Hindlimb muscle (tissue), 1 donor: Measurements from ENCODE around the gene GPRASP3. TPM values are rescaled to one million over a fixed set of nuclear protein-coding genes. Genes with fewer than 3 reads are reported as not detected.
"Not testable (repeated sequence)": the region's sequence is repeated elsewhere in the genome, so short reads cannot be mapped to it uniquely, and the experiment has no call there.

Experiments used
- DNase-seq: peaks from one replicate; pipeline ENCODE4 v3.0.0-alpha.2; 2013
- polyA plus RNA-seq: library from polyadenylated mRNA; unstranded; fragments of 120-200 nt; gene quantifications from one replicate; pipeline ENCODE4 v1.2.1, GENCODE V29; 2013; ENCODE audit not compliant: insufficient read length

Gene GPRASP3, protein sequence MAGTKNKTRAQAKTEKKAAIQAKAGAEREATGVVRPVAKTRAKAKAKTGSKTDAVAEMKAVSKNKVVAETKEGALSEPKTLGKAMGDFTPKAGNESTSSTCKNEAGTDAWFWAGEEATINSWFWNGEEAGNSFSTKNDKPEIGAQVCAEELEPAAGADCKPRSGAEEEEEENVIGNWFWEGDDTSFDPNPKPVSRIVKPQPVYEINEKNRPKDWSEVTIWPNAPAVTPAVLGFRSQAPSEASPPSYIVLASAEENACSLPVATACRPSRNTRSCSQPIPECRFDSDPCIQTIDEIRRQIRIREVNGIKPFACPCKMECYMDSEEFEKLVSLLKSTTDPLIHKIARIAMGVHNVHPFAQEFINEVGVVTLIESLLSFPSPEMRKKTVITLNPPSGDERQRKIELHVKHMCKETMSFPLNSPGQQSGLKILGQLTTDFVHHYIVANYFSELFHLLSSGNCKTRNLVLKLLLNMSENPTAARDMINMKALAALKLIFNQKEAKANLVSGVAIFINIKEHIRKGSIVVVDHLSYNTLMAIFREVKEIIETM
- 8.0 TPM for polyA plus RNA-seq

- peak; percentile 78 for DNase-seq
Observed at GRCh38 chrX:102720237-102721168, at the start of gene GPRASP3. GPRASP3 (plus strand) TSS chrX:102720743; CDS start chrX:102748996, 28,253 bp downstream.

- DNase-seq = no peak
Observed at GRCh38 chrX:102672856-102673255, 47.7 kb upstream of the GPRASP3 start.

DNA sequence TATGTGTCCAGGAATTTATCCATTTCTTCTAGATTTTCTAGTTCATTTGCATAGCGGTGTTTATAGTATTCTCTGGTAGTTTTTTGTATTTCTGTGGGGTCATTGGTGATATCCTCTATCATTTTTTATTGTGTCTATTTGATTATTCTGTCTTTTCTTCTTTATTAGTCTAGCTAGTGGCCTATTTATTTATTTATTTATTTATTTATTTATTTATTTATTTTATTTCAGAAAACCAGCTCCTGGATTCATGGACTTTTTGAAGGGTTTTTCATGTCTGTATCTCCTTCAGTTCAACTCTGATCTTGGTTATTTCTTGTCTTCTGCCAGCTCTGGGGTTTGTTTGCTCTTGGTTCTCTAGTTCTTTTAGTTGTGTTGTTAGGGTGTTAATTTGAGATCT is 43.1 kb upstream of the GPRASP3 start:
- DNase-seq = not testable (repeated sequence)

GRCh38 chrX:102684772-102685520 is 35.6 kb upstream of the GPRASP3 start:
- no peak for DNase-seq

DNA sequence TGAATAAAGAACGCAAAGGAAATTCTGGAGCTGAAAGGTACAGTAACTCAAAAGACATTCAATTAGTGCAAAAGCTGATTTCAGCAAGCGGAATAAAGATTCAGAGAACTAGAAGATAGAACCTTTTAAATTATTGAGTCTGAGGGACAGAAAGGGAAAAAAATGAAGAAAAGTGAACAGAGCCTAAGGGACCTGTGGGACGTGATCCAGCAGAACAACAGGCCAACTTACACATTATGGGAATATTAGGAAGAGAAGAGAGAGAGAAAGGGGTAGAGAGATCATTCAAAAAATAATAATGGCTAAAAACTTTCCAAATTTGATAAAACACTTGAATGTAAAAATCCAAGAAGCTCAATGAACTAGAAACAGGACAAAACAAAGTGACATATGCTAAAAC is 25.8 kb upstream of the GPRASP3 start:
- DNase-seq = no peak

- no peak for DNase-seq
Observed at GRCh38 chrX:102696306-102696705, 24.2 kb upstream of the GPRASP3 start.

DNA sequence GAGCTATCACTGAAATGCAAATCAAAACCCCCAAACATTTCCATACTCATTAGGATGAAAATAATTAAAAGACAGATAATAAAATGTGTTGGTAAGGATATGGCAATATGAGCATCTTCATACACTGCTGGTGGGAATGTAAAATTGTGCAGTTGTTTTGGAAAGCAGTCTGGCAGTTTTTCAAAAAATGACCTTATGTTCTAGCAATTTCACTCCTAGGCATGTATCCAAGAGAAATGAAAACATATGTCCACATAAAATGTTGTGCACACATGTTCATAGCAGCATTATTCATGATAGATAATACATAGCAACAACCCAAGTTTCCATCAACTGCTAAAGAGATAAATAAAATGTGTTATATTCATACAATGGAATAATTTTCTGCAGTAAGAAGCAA is 23.0 kb upstream of the GPRASP3 start:
- peak; percentile 55 for DNase-seq

GRCh38 chrX:102708900-102709299 is 11.6 kb upstream of the GPRASP3 start:
- no peak for DNase-seq

- DNase-seq = no peak
Observed at GRCh38 chrX:102711872-102712215, 8.7 kb upstream of the GPRASP3 start.

GRCh38 chrX:102712216-102712966 is 8.2 kb upstream of the GPRASP3 start, which contains the start of gene GPRASP2:
GPRASP2 (plus strand) TSS chrX:102712448; CDS start chrX:102714870, 2,422 bp downstream.
- peak; percentile 74 for DNase-seq

- peak; percentile 70 for DNase-seq
Observed at GRCh38 chrX:102712981-102713625, 7.4 kb upstream of the GPRASP3 start.

DNA sequence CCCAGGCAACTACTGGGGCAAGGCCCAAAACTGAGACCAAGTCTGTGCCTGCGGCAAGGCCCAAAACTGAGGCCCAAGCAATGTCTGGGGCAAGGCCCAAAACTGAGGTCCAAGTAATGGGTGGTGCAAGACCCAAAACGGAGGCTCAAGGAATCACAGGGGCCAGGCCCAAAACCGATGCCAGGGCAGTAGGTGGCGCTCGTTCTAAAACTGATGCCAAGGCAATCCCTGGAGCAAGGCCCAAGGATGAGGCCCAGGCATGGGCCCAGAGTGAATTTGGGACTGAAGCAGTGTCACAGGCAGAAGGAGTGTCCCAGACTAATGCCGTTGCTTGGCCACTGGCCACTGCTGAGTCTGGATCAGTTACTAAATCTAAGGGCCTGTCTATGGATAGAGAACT is 5.5 kb upstream of the GPRASP3 start:
- DNase-seq = no peak

DNA sequence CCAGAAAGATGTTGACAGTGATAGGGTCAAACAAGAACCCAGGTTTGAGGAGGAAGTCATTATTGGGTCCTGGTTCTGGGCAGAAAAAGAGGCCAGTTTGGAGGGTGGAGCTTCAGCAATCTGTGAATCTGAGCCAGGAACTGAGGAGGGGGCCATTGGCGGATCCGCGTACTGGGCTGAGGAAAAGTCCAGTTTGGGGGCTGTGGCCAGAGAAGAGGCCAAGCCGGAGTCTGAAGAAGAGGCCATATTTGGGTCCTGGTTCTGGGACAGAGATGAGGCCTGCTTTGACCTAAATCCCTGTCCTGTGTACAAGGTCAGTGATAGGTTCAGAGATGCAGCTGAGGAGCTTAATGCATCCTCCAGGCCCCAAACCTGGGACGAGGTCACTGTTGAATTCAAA is 4.6 kb upstream of the GPRASP3 start:
- DNase-seq = no peak

DNA sequence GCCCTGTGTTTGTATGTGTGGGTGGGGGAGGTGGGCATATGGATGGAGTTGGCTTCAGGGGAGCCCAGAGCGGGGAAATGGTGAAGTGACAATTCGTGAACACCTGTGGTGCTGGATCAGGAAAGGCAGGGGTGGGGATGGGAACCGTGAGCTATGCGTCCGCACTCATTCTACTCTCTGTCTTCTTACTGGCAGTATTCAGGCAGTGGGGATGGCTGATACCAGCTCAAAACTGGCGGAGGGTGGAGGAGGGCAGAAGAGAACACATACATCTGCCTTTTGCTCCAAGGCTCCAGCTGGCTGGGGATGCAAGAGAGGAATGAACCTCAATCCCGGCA is 595 bp downstream of the GPRASP3 start:
- DNase-seq = not testable (repeated sequence)

- no peak for DNase-seq
Observed at GRCh38 chrX:102723456-102723855, 2.9 kb downstream of the GPRASP3 start.

GRCh38 chrX:102727761-102728160 is 7.2 kb downstream of the GPRASP3 start:
- DNase-seq = no peak

DNA sequence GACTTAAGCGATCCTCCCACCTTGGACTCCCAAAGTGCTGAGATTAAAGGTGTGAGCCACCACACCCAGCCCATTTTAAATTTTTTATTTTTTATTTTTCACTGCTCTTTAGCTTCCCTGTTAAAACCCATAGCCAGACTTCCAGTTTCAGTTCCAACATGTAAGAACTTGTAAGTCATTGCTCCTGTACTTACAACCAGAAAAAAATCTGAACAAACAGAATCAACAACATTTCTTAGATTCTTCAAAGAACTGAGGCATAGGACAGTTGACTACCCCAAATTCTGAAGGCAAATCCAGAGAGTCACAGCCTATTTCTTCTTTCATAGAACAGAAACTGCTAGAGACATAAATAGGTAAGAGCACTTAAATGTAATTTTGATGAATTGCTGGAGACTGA is 8.1 kb downstream of the GPRASP3 start:
- DNase-seq = no peak

GRCh38 chrX:102739657-102740056 is 19.1 kb downstream of the GPRASP3 start:
- no peak for DNase-seq

GRCh38 chrX:102744307-102744706 is 23.8 kb downstream of the GPRASP3 start:
- no peak for DNase-seq

DNA sequence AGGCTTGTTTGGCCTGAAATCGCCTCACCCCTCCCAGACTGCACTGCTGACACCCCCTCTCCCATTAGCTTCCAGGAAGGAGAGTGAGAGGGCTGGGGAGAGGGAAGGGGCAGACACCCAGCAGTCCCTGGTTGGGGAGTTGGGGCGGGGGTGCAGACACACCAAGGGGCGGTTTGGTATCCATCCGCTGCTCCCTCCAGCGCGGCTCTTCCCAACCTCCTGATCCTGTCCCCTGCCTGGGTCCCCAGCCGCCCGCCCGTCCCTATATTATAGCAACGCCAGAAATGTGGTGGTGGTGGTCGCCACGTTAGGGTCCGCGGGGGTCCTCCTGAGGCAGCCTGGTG is 24.9 kb downstream of the GPRASP3 start:
- peak; percentile 17 for DNase-seq

DNA sequence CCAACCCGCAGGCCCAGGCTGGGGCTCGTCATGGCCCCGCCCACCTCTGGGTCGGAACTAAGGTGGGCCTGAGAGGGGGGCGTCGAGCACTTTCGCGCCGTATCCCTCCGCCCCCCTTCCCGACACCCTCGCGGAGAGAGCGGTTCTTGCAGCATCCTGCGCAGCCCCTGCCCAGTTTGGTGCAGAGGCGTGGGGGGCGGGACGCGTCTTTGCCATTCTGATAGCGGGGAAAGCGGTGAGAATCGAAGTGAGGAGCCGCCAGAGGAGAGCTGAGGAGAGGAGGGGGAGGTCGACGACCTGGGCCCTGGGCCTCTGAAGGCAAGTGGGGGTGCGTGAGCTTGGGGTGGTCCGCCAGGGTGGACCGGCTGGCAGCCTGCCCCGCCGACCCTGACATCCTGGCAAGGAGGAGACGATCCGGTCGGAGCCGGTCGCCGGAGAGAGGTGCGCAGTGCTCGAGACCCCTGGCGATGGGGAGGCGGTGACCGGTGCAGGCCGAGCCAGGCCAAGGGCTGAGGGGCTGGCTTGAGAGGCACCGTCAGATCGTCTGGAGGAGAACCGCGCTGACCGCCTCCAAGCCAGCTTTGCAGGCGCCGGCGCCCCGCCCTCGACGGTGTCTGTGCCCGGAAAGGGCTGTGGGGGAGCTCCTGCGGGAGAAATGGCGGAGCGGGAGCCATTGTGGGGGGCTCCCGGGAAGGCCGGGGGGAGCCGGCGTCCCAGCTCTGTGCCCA is 25.5 kb downstream of the GPRASP3 start:
- peak; percentile 42 for DNase-seq
